Measurements from ENCODE around the gene GPX7. TPM values are rescaled to one million over a fixed set of nuclear protein-coding genes. Genes with fewer than 3 reads are reported as not detected.

Gene GPX7
- polyA plus RNA-seq, 1 donor from 2014 or later, result 1.3 TPM

DNA sequence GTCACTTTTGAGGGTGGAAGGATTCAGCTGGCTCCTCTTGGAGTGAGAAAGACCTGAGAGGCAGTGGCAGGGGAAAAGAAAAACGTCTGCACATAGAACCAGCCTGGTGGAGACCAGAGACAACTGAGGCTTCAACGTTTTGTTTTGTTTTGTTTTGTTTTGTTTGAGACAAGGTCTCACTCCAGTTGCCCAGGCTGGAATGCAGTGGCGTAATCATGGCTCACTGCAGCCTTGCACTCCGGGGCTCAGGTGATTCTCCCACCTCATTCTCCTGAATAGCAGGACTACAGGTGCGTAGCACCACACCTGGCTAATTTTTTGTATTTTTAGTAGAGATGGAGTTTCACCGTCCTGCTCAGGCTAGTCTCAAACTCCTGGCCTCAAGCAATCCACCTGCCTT is 43.1 kb downstream of the GPX7 start:
- Histone ChIP-seq H3K9me2 (ENCODE audit: insufficient read depth, low read length) (no peaks in the 10 kb centered on the region), H3K4me3 (ENCODE audit: low read length) (no peak overlapping the region), H4K20me1 (ENCODE audit: insufficient read depth) (no peaks in the 10 kb centered on the region), H3K27me3 (ENCODE audit: insufficient read depth, low read depth, low read length) (no peaks in the 10 kb centered on the region), H3F3A (ENCODE audit: insufficient read depth, low read length, poor library complexity, severe bottlenecking) (no peaks in the 10 kb centered on the region), H3K36me3 (ENCODE audit: insufficient read depth, low read length) (no peaks in the 10 kb centered on the region), H3K27ac (ENCODE audit: low read length) (no peak overlapping the region), H3K4me2 (ENCODE audit: low read length) (no peak overlapping the region), H3K79me2 (replicated peaks; ENCODE audit: insufficient read depth, low read length) (no peaks in the 10 kb centered on the region), H3K9ac (ENCODE audit: low read length) (no peak overlapping the region), H2AFZ (ENCODE audit: low read depth, low read length) (no peak overlapping the region), H3K9me3 (ENCODE audit: low read length) (no peaks in the 10 kb centered on the region)
- TF ChIP-seq TAF1 (IDR thresholded peaks at IDR 0.05; ENCODE audit: low read depth), result no peak
- TF ChIP-seq MXI1 (conservative IDR thresholded peaks at IDR 0.05; ENCODE audit: poor library complexity, severe bottlenecking), result no peak
- no peak for TF ChIP-seq EZH2 (IDR thresholded peaks at IDR 0.05; ENCODE audit: borderline replicate concordance, insufficient read depth, low read length, poor library complexity, severe bottlenecking)
- no peak for TF ChIP-seq POLR2AphosphoS5 (IDR thresholded peaks at IDR 0.05)
- TF ChIP-seq, protein P1, sequence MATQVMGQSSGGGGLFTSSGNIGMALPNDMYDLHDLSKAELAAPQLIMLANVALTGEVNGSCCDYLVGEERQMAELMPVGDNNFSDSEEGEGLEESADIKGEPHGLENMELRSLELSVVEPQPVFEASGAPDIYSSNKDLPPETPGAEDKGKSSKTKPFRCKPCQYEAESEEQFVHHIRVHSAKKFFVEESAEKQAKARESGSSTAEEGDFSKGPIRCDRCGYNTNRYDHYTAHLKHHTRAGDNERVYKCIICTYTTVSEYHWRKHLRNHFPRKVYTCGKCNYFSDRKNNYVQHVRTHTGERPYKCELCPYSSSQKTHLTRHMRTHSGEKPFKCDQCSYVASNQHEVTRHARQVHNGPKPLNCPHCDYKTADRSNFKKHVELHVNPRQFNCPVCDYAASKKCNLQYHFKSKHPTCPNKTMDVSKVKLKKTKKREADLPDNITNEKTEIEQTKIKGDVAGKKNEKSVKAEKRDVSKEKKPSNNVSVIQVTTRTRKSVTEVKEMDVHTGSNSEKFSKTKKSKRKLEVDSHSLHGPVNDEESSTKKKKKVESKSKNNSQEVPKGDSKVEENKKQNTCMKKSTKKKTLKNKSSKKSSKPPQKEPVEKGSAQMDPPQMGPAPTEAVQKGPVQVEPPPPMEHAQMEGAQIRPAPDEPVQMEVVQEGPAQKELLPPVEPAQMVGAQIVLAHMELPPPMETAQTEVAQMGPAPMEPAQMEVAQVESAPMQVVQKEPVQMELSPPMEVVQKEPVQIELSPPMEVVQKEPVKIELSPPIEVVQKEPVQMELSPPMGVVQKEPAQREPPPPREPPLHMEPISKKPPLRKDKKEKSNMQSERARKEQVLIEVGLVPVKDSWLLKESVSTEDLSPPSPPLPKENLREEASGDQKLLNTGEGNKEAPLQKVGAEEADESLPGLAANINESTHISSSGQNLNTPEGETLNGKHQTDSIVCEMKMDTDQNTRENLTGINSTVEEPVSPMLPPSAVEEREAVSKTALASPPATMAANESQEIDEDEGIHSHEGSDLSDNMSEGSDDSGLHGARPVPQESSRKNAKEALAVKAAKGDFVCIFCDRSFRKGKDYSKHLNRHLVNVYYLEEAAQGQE (IDR thresholded peaks at IDR 0.05; ENCODE audit: borderline replicate concordance), result no peak
- TF ChIP-seq, protein P2, sequence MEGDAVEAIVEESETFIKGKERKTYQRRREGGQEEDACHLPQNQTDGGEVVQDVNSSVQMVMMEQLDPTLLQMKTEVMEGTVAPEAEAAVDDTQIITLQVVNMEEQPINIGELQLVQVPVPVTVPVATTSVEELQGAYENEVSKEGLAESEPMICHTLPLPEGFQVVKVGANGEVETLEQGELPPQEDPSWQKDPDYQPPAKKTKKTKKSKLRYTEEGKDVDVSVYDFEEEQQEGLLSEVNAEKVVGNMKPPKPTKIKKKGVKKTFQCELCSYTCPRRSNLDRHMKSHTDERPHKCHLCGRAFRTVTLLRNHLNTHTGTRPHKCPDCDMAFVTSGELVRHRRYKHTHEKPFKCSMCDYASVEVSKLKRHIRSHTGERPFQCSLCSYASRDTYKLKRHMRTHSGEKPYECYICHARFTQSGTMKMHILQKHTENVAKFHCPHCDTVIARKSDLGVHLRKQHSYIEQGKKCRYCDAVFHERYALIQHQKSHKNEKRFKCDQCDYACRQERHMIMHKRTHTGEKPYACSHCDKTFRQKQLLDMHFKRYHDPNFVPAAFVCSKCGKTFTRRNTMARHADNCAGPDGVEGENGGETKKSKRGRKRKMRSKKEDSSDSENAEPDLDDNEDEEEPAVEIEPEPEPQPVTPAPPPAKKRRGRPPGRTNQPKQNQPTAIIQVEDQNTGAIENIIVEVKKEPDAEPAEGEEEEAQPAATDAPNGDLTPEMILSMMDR (IDR thresholded peaks at IDR 0.05; ENCODE audit: poor library complexity, severe bottlenecking), result no peak
- no peak for TF ChIP-seq EP300 (conservative IDR thresholded peaks at IDR 0.05; ENCODE audit: poor library complexity, severe bottlenecking)
- no peak for TF ChIP-seq SMC3 (conservative IDR thresholded peaks at IDR 0.05; ENCODE audit: poor library complexity)

DNA sequence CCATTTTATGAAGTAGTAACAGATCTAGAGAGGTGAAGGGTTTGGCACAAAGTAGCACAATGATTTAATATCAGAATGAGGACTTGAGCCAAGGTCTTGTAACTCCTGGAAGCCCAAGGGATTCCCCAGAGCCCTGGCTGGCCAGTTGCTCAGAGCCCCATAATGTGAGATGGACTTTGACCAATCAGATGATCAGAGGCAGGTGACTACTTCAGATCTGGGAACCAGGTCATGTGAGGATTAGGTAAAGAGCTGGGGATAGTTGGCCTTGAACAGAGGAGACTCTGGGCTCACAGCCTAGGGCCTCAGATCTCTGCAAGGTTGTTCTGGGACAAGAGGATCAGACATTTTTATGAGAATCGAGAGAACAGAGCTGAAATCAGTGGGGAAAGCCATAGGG is 49.7 kb downstream of the GPX7 start:
- Histone ChIP-seq H3K9me2 (ENCODE audit: insufficient read depth, low read length) (no peaks in the 10 kb centered on the region), H4K20me1 (ENCODE audit: insufficient read depth) (no peaks in the 10 kb centered on the region), H3K9me3 (ENCODE audit: low read length) (no peaks in the 10 kb centered on the region), H3K9ac (ENCODE audit: low read length) (no peak overlapping the region), H3K27me3 (ENCODE audit: insufficient read depth, low read depth, low read length) (no peaks in the 10 kb centered on the region), H2AFZ (ENCODE audit: low read depth, low read length) (no peak overlapping the region), H3K4me3 (ENCODE audit: low read length) (no peak overlapping the region), H3K27ac (ENCODE audit: low read length) (no peak overlapping the region), H3K79me2 (replicated peaks; ENCODE audit: insufficient read depth, low read length) (no peaks in the 10 kb centered on the region), H3F3A (ENCODE audit: insufficient read depth, low read length, poor library complexity, severe bottlenecking) (no peaks in the 10 kb centered on the region), H3K4me2 (ENCODE audit: low read length) (no peak overlapping the region), H3K36me3 (ENCODE audit: insufficient read depth, low read length) (no peaks in the 10 kb centered on the region)
- TF ChIP-seq RAD21 (conservative IDR thresholded peaks at IDR 0.05) (no peak), POLR2AphosphoS5 (IDR thresholded peaks at IDR 0.05) (no peak), EZH2 (IDR thresholded peaks at IDR 0.05; ENCODE audit: borderline replicate concordance, insufficient read depth, low read length, poor library complexity, severe bottlenecking) (no peak), EP300 (conservative IDR thresholded peaks at IDR 0.05; ENCODE audit: poor library complexity, severe bottlenecking) (no peak), SMC3 (conservative IDR thresholded peaks at IDR 0.05; ENCODE audit: poor library complexity) (no peak), TAF1 (IDR thresholded peaks at IDR 0.05; ENCODE audit: low read depth) (no peak), MXI1 (conservative IDR thresholded peaks at IDR 0.05; ENCODE audit: poor library complexity, severe bottlenecking) (no peak)
- TF ChIP-seq, protein P2 (IDR thresholded peaks at IDR 0.05; ENCODE audit: poor library complexity, severe bottlenecking), result no peak
- TF ChIP-seq, protein P1 (IDR thresholded peaks at IDR 0.05; ENCODE audit: borderline replicate concordance), result no peak

Data from neural cell (in vitro differentiated cells).